Measurements from ENCODE around the gene LRRC8C.

LRRC8C gene

GRCh38 chr1:89723144-89723543 is 90.2 kb downstream of the LRRC8C start:
- H3K4me3 ChIP-seq (ENCODE audit: low read depth, low read length) = no peak overlapping the region
- TF ChIP-seq CTCF (IDR thresholded peaks at IDR 0.05; ENCODE audit: low read depth, low read length) = no peak
- in situ Hi-C loops (cut with HindIII; ENCODE audit: low sequenced_read_pairs) = no loop called here
- DNase-seq (ENCODE audit: low read depth, low spot score) = no peak

GRCh38 chr1:89723863-89724262 is 90.9 kb downstream of the LRRC8C start:
- TF ChIP-seq CTCF (IDR thresholded peaks at IDR 0.05; ENCODE audit: low read depth, low read length) = no peak
- no peak for DNase-seq (ENCODE audit: low read depth, low spot score)

GRCh38 chr1:89724369-89725010 is 91.6 kb downstream of the LRRC8C start:
- no peak for DNase-seq (ENCODE audit: low read depth, low spot score)
- no peak for TF ChIP-seq CTCF (IDR thresholded peaks at IDR 0.05; ENCODE audit: low read depth, low read length)
- no peak overlapping the region for H3K4me3 ChIP-seq (ENCODE audit: low read depth, low read length)
- in situ Hi-C loops (cut with HindIII; ENCODE audit: low sequenced_read_pairs) = no loop called here

More at GRCh38 chr1:89723863-89724262, 90.9 kb downstream of the LRRC8C start:
- no peak overlapping the region for H3K4me3 ChIP-seq (ENCODE audit: low read depth, low read length)
- in situ Hi-C loops (cut with HindIII; ENCODE audit: low sequenced_read_pairs) = no loop called here

GRCh38 chr1:89725011-89725370 is 92.1 kb downstream of the LRRC8C start:
- no peak for TF ChIP-seq CTCF (IDR thresholded peaks at IDR 0.05; ENCODE audit: low read depth, low read length)
- no peak overlapping the region for H3K4me3 ChIP-seq (ENCODE audit: low read depth, low read length)
- in situ Hi-C loops (cut with HindIII; ENCODE audit: low sequenced_read_pairs) = no loop called here
- DNase-seq (ENCODE audit: low read depth, low spot score) = peak; percentile 79

GRCh38 chr1:89725631-89726030 is 92.7 kb downstream of the LRRC8C start:
- no peak for DNase-seq (ENCODE audit: low read depth, low spot score)
- no peak for TF ChIP-seq CTCF (IDR thresholded peaks at IDR 0.05; ENCODE audit: low read depth, low read length)
- in situ Hi-C loops (cut with HindIII; ENCODE audit: low sequenced_read_pairs) = no loop called here
- H3K4me3 ChIP-seq (ENCODE audit: low read depth, low read length) = no peak overlapping the region

GRCh38 chr1:89727517-89728312 is 94.8 kb downstream of the LRRC8C start:
- no peak for DNase-seq (ENCODE audit: low read depth, low spot score)
- no peak for TF ChIP-seq CTCF (IDR thresholded peaks at IDR 0.05; ENCODE audit: low read depth, low read length)
- in situ Hi-C loops (cut with HindIII; ENCODE audit: low sequenced_read_pairs) = no loop called here
- no peak overlapping the region for H3K4me3 ChIP-seq (ENCODE audit: low read depth, low read length)
